H1 (cell line): ENCODE data around the gene ZNF446. TPM values are rescaled to one million over a fixed set of nuclear protein-coding genes. Genes with fewer than 3 reads are reported as not detected.
A peak's percentile ranks its signal among the peaks of the same experiment; 100 is the strongest.

ENCODE experiments used
- CTCF ChIA-PET: fragments of 300-600 bp; sonication (Branson Sonifier 250); formaldehyde crosslinking; loops from one replicate; lab custom pipeline; 2021; ENCODE audit not compliant: partially characterized antibody; lab: Charles Lee
- POLR2A ChIA-PET: fragments of 300-600 bp; sonication (Branson Sonifier 250); formaldehyde crosslinking; loops from one replicate; lab custom pipeline; 2021; ENCODE audit warnings: inconsistent platforms; ENCODE audit not compliant: partially characterized antibody; lab: Charles Lee
- DNase-seq, 2 experiments: peaks; one replicate each; pipeline versions ENCODE4 v3.0.0 to v3.0.0-alpha.2; 2010 to 2022; ENCODE audit warnings: low spot score in 2 of 2, low read depth in 1 of 2, mixed read lengths in 1 of 2
- FAIRE-seq: peaks from 2 replicates; lab custom pipeline; 2011; peaks lifted over from hg19 to GRCh38; lab: Jason Lieb, UNC
- H2AFZ ChIP-seq: 2 replicates; pipeline ENCODE4 v1.8.1; 2012; ENCODE audit warnings: low read length, inconsistent platforms
- H2AK5ac ChIP-seq: 2 replicates; pipeline ENCODE4 v1.6.1; 2013; ENCODE audit warnings: low read depth, low read length
- H2BK120ac ChIP-seq: replicated peaks from 2 replicates; pipeline ENCODE3; 2013; ENCODE audit warnings: low read depth, low read length, inconsistent platforms
- H2BK12ac ChIP-seq: 2 replicates; pipeline ENCODE4 v1.6.1; 2013; ENCODE audit warnings: low read depth, low read length
- H2BK15ac ChIP-seq: 2 replicates; pipeline ENCODE4 v1.6.1; 2013; ENCODE audit warnings: low read length
- H2BK20ac ChIP-seq: 2 replicates; pipeline ENCODE4 v1.6.1; 2013; ENCODE audit warnings: low read length
- H2BK5ac ChIP-seq: 2 replicates; pipeline ENCODE4 v1.6.1; 2013; ENCODE audit warnings: low read depth, low read length
- H3K14ac ChIP-seq: 2 replicates; pipeline ENCODE4 v1.6.1; 2013; ENCODE audit warnings: inconsistent platforms; ENCODE audit not compliant: insufficient read length
- H3K18ac ChIP-seq: 2 replicates; pipeline ENCODE4 v1.6.1; 2013; ENCODE audit warnings: low read length; ENCODE audit errors: extremely low read depth
- H3K23ac ChIP-seq: 2 replicates; pipeline ENCODE4 v1.6.1; 2013; ENCODE audit warnings: inconsistent platforms; ENCODE audit not compliant: insufficient read length
- H3K23me2 ChIP-seq: 2 replicates; pipeline ENCODE4 v1.6.1; 2013; ENCODE audit warnings: low read depth, low read length
- H3K27ac ChIP-seq: 2 replicates; pipeline ENCODE4 v1.6.1; 2011; ENCODE audit warnings: low read depth, low read length, inconsistent platforms
- H3K27me3 ChIP-seq, 4 experiments: replicated peaks in 1 of 4; 1 replicate in 1 of 4; 2 replicates in 3 of 4; pipeline versions ENCODE4 v1.6.1 to v1.8.1; 2011 to 2013; ENCODE audit warnings: low read length in 3 of 4, mild to moderate bottlenecking in 3 of 4, inconsistent platforms in 2 of 4, mixed read lengths in 2 of 4, moderate library complexity in 1 of 4; ENCODE audit not compliant: control insufficient read depth in 3 of 4, insufficient read depth in 3 of 4; ENCODE audit errors: extremely low read depth in 1 of 4
- H3K36me3 ChIP-seq, 4 experiments: 2 replicates each; pipeline versions ENCODE4 v1.6.1 to v1.8.1; 2011 to 2013; ENCODE audit warnings: mild to moderate bottlenecking in 4 of 4, low read length in 3 of 4, moderate library complexity in 2 of 4, control low read depth in 1 of 4, inconsistent platforms in 1 of 4; ENCODE audit not compliant: insufficient read depth in 4 of 4, control insufficient read depth in 2 of 4
- H3K4ac ChIP-seq: replicated peaks from 2 replicates; pipeline ENCODE3; 2013; ENCODE audit warnings: low read length, low read depth, mixed read lengths, inconsistent platforms; ENCODE audit not compliant: insufficient read length
- H3K4me1 ChIP-seq, 4 experiments: replicated peaks in 1 of 4; 1 replicate in 1 of 4; 2 replicates in 3 of 4; pipeline versions ENCODE4 v1.6.1 to v1.8.1; 2011 to 2013; ENCODE audit warnings: low read length in 3 of 4, inconsistent platforms in 2 of 4, mixed read lengths in 1 of 4; ENCODE audit not compliant: insufficient read depth in 4 of 4, control insufficient read depth in 3 of 4
- H3K4me2 ChIP-seq, 2 experiments: 2 replicates each; pipeline versions ENCODE4 v1.6.1 to v1.8.1; 2011 to 2013; ENCODE audit warnings: low read depth in 2 of 2, low read length in 2 of 2, control low read depth in 1 of 2, inconsistent platforms in 1 of 2, mild to moderate bottlenecking in 1 of 2; ENCODE audit not compliant: insufficient read depth in 1 of 2
- H3K4me3 ChIP-seq, 4 experiments: fragments of 200-600, 300-600 bp in 1 of 4; sonication (generic), shearing (Covaris generic), sonication (Bioruptor Twin) in 1 of 4; 2 replicates each; pipeline versions ENCODE4 v1.5.1 to v1.8.1; 2011 to 2016; ENCODE audit warnings: low read length in 4 of 4, low read depth in 3 of 4, control low read depth in 2 of 4, inconsistent platforms in 2 of 4, mild to moderate bottlenecking in 2 of 4, mixed read lengths in 1 of 4, moderate library complexity in 1 of 4; ENCODE audit not compliant: insufficient read depth in 2 of 4; ENCODE audit errors: extremely low read depth in 1 of 4
- H3K56ac ChIP-seq: replicated peaks from 2 replicates; pipeline ENCODE3; 2013; ENCODE audit warnings: low read depth, mild to moderate bottlenecking, mixed read lengths, low read length, inconsistent platforms; ENCODE audit not compliant: insufficient read length
- H3K79me1 ChIP-seq: 2 replicates; pipeline ENCODE4 v1.6.1; 2013; ENCODE audit warnings: low read depth, low read length, control low read depth
- H3K79me2 ChIP-seq, 2 experiments: 2 replicates each; pipeline versions ENCODE4 v1.6.1 to v1.8.1; 2012 to 2013; ENCODE audit warnings: low read length in 2 of 2, mild to moderate bottlenecking in 2 of 2, inconsistent platforms in 1 of 2; ENCODE audit not compliant: insufficient read depth in 2 of 2, control insufficient read depth in 1 of 2
- H3K9ac ChIP-seq, 4 experiments: replicated peaks in 1 of 4; 1 replicate in 1 of 4; 2 replicates in 3 of 4; pipeline versions ENCODE4 v1.6.1 to v1.8.1; 2011 to 2013; ENCODE audit warnings: low read depth in 3 of 4, low read length in 3 of 4, control low read depth in 2 of 4, mild to moderate bottlenecking in 2 of 4, moderate library complexity in 2 of 4, inconsistent platforms in 1 of 4; ENCODE audit errors: extremely low read depth in 1 of 4
- H3K9me3 ChIP-seq, 2 experiments: 2 replicates each; pipeline versions ENCODE4 v1.6.1 to v1.8.1; 2012 to 2013; ENCODE audit warnings: mild to moderate bottlenecking in 2 of 2, moderate library complexity in 2 of 2, control low read depth in 1 of 2, inconsistent platforms in 1 of 2, low read depth in 1 of 2, low read length in 1 of 2, mixed read lengths in 1 of 2; ENCODE audit not compliant: insufficient read depth in 2 of 2
- H4K20me1 ChIP-seq, 2 experiments: replicated peaks in 1 of 2; 2 replicates each; pipeline versions ENCODE3 to v1.8.1; 2011 to 2013; ENCODE audit warnings: inconsistent platforms in 2 of 2, low read length in 2 of 2, mild to moderate bottlenecking in 1 of 2; ENCODE audit not compliant: insufficient read depth in 2 of 2, control insufficient read depth in 1 of 2
- H4K5ac ChIP-seq: 2 replicates; pipeline ENCODE4 v1.6.1; 2013; ENCODE audit warnings: low read length, low read depth, mixed read lengths, inconsistent platforms; ENCODE audit not compliant: insufficient read length
- H4K8ac ChIP-seq: 2 replicates; pipeline ENCODE4 v1.8.0; 2013; ENCODE audit warnings: mild to moderate bottlenecking, moderate library complexity, low read length, inconsistent platforms; ENCODE audit not compliant: insufficient read depth; ENCODE audit errors: extremely low read depth
- H4K91ac ChIP-seq: replicated peaks from 2 replicates; pipeline ENCODE3; 2013; ENCODE audit warnings: low read length, mixed read lengths, inconsistent platforms; ENCODE audit not compliant: insufficient read length
- HDAC6 ChIP-seq: IDR thresholded peaks from one replicate; pipeline ENCODE4 v1.7.1; 2012; ENCODE audit warnings: low read depth, mild to moderate bottlenecking, inconsistent platforms, low read length, moderate library complexity
- SP1 ChIP-seq: IDR thresholded peaks from 2 replicates; pipeline ENCODE4 v1.6.1; 2011; ENCODE audit warnings: low read depth, low read length
- WGBS, 2 experiments: shearing (Covaris generic) in 1 of 2; methylation state at CpG; one replicate each; pipeline versions ENCODE4 v1.1.6 to v1.1.7; 2013 to 2015; ENCODE audit warnings: low lambda C conversion rate in 2 of 2, mixed read lengths in 2 of 2, inconsistent platforms in 1 of 2, low coverage in 1 of 2, missing lambda C conversion rate in 1 of 2; ENCODE audit not compliant: insufficient replicate concordance in 2 of 2, insufficient coverage in 1 of 2, insufficient read length in 1 of 2; ENCODE audit errors: extremely low coverage in 1 of 2, missing lambda C conversion rate in 1 of 2; 5-methylcytosine and 5-hydroxymethylcytosine counted together
- polyA plus RNA-seq, 7 experiments: library from polyadenylated mRNA; depleted of rRNA in 3 of 7; stranded (reverse) in 5 of 7; unstranded in 2 of 7; fragments of >200 nt in 5 of 7; fragments of 200-250 nt in 2 of 7; gene quantifications; 1 replicate in 5 of 7; 2 replicates in 1 of 7; 4 replicates in 1 of 7; pipeline versions ENCODE4 v1.2.1 to v1.2.3, GENCODE V29; 2011 to 2013; ENCODE audit warnings: missing spikeins in 2 of 7, mixed read lengths in 2 of 7
- total RNA-seq: library from RNA; stranded (reverse); fragmentation: NEBNext Ultra II Directional; extraction: Animal tissue kit (Norgen Biotek cat#: 25700); gene quantifications from 2 replicates; pipeline ENCODE4 v1.2.1, GENCODE V29; 2021

ZNF446 gene
- total and polyA plus RNA-seq, 2 of the 8 experiments (the other 6 are each of a cell fraction or from before 2014, with no cell fraction given), result 4.1 to 5.5 TPM

DNA sequence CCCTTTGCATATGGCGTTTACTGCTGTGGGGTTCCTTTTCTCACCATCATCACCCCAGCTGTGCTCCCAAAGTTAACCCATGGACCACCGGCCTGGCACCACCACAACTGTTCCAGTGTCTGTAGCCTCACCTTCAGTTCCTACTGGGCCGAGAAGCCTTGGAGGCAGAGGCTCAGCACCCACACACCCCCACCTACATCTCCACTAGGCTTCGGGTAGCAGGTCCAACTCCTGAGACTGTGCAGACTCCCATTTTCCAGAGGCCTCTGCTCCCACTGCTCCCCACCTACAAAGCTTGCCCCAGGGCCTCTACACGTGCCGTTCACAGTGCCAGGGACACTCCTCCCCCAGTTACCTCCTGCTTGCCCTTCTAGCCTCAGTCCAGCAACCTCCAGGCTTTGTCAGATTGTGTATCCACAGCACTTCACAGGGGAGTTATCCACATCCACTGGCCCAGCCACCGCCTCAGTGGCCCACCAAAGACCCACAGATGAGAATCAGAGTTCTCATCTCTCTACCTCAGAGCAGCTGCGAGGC, 21.6 kb downstream of the ZNF446 start:
- no peak overlapping the region for H2BK5ac ChIP-seq
- no peaks in the 10 kb centered on the region for H3K27me3 ChIP-seq
- H2AK5ac ChIP-seq, result no peak overlapping the region
- no peak for DNase-seq
- peak overlapping the region; percentile 93 to 96; a peak in 2 of 4 replicates for H3K4me2 ChIP-seq
- CTCF ChIA-PET, result interaction anchor here (4.9 kb wide), 1 partner anchor 21 kb away, joined by 27 read pairs; the partner anchor contains the start of gene ZBTB45
- H3K14ac ChIP-seq, result no peak overlapping the region
- POLR2A ChIA-PET, result interaction anchor here (1.3 to 3.6 kb wide), 3 partner anchors 11 to 61 kb away, joined by 3 to 11 read pairs (median 4); partner anchors contain the start of gene TRIM28
- no peaks in the 10 kb centered on the region for H3K79me2 ChIP-seq
- H3K27ac ChIP-seq, result no peak overlapping the region
- H4K20me1 ChIP-seq, result peaks cover 0 to 2% of the 10 kb centered on the region in 2 experiments
- no peak overlapping the region for H3K18ac ChIP-seq
- no peak overlapping the region; the same call in 1 of the 2 replicates for H4K8ac ChIP-seq
- no peak for TF ChIP-seq SP1
- no peak for TF ChIP-seq HDAC6
- TF ChIP-seq, all 59 proteins: peak for 0
- Histone ChIP-seq H4K5ac (no peak overlapping the region), H2AFZ (no peak overlapping the region), H2BK15ac (no peak overlapping the region), H2BK120ac (no peak overlapping the region), H2BK20ac (no peak overlapping the region), H3K4me1 (peaks cover 0 to 14% (median 7%) of the 10 kb centered on the region in 4 experiments; a peak in 4 of 7 replicates), H3K79me1 (peaks cover 8% of the 10 kb centered on the region), H3K23me2 (peaks cover 22% of the 10 kb centered on the region), H4K91ac (no peak overlapping the region), H3K56ac (no peak overlapping the region), H3K9ac (no peak overlapping the region), H3K9me3 (no peaks in the 10 kb centered on the region), H3K4ac (no peak overlapping the region), H3K23ac (no peak overlapping the region), H3K4me3 (no peak overlapping the region), H2BK12ac (no peak overlapping the region), H3K36me3 (no peaks in the 10 kb centered on the region)
- 86% methylated on average over 8 of the region's 8 CpGs; no CpG with 5 or more reads in 1 of the 2 experiments for WGBS, 2 experiments
- FAIRE-seq, result no peak
